H9 (cell line): ENCODE data around the gene RXFP2. TPM values are rescaled to one million over a fixed set of nuclear protein-coding genes. Genes with fewer than 3 reads are reported as not detected.

Experiments used
- DNase-seq: peaks from one replicate; pipeline ENCODE4 v3.0.0-alpha.2; 2017
- H2AFZ ChIP-seq: one replicate; pipeline ENCODE4 v1.6.1; 2013; ENCODE audit warnings: mild to moderate bottlenecking, low read length, control low read depth, moderate library complexity
- H2AK5ac ChIP-seq: 2 replicates; pipeline ENCODE4 v1.6.1; 2013; ENCODE audit warnings: low read length, control low read depth, mixed read lengths; ENCODE audit not compliant: insufficient read length
- H2BK120ac ChIP-seq: one replicate; pipeline ENCODE4 v1.6.1; 2013; ENCODE audit warnings: low read depth, mild to moderate bottlenecking, low read length, control low read depth, inconsistent platforms; ENCODE audit not compliant: poor library complexity, severe bottlenecking
- H2BK12ac ChIP-seq: 2 replicates; pipeline ENCODE4 v1.6.1; 2013; ENCODE audit warnings: low read length, control low read depth, mixed read lengths, low read depth; ENCODE audit not compliant: insufficient read length
- H2BK15ac ChIP-seq: 2 replicates; pipeline ENCODE4 v1.6.1; 2013; ENCODE audit warnings: low read depth, low read length, control low read depth
- H2BK20ac ChIP-seq: one replicate; pipeline ENCODE4 v1.6.1; 2013; ENCODE audit warnings: low read depth, mild to moderate bottlenecking, low read length, control low read depth, inconsistent platforms; ENCODE audit not compliant: poor library complexity, severe bottlenecking
- H2BK5ac ChIP-seq: 2 replicates; pipeline ENCODE4 v1.6.1; 2013; ENCODE audit warnings: low read length, control low read depth, mixed read lengths; ENCODE audit not compliant: insufficient read length
- H3K14ac ChIP-seq: 2 replicates; pipeline ENCODE4 v1.6.1; 2013; ENCODE audit warnings: low read length, control low read depth; ENCODE audit not compliant: insufficient read depth
- H3K18ac ChIP-seq: 2 replicates; pipeline ENCODE4 v1.6.1; 2013; ENCODE audit warnings: low read depth, mild to moderate bottlenecking, mixed read lengths, low read length, control low read depth; ENCODE audit not compliant: insufficient read length
- H3K23ac ChIP-seq: 2 replicates; pipeline ENCODE4 v1.6.1; 2013; ENCODE audit warnings: low read length, control low read depth, mixed read lengths, low read depth; ENCODE audit not compliant: insufficient read length
- H3K23me2 ChIP-seq: 2 replicates; pipeline ENCODE4 v1.6.1; 2013; ENCODE audit warnings: low read depth, mild to moderate bottlenecking, mixed read lengths, low read length, control low read depth; ENCODE audit not compliant: insufficient read length, poor library complexity, severe bottlenecking
- H3K27ac ChIP-seq: 2 replicates; pipeline ENCODE4 v1.5.1; 2013; ENCODE audit warnings: low read length, control low read depth, mixed read lengths, low read depth; ENCODE audit not compliant: insufficient read length
- H3K27me3 ChIP-seq: 2 replicates; pipeline ENCODE4 v1.6.1; 2013; ENCODE audit warnings: low read length, control low read depth, inconsistent platforms; ENCODE audit not compliant: insufficient read depth
- H3K4ac ChIP-seq: 2 replicates; pipeline ENCODE4 v1.6.1; 2013; ENCODE audit warnings: low read depth, mild to moderate bottlenecking, control low read depth, inconsistent platforms, low read length, moderate library complexity
- H3K4me1 ChIP-seq: 2 replicates; pipeline ENCODE4 v1.6.1; 2013; ENCODE audit warnings: low read length, control low read depth, inconsistent platforms; ENCODE audit not compliant: insufficient read depth
- H3K4me2 ChIP-seq: 2 replicates; pipeline ENCODE4 v1.6.1; 2013; ENCODE audit warnings: low read length, control low read depth, mixed read lengths; ENCODE audit not compliant: insufficient read length, insufficient read depth
- H3K56ac ChIP-seq: 2 replicates; pipeline ENCODE4 v1.6.1; 2013; ENCODE audit warnings: low read depth, mild to moderate bottlenecking, mixed read lengths, low read length, control low read depth; ENCODE audit not compliant: insufficient read length
- H3K79me1 ChIP-seq: 2 replicates; pipeline ENCODE4 v1.6.1; 2013; ENCODE audit warnings: low read depth, mild to moderate bottlenecking, moderate library complexity, low read length, control low read depth, inconsistent platforms; ENCODE audit not compliant: insufficient read depth, poor library complexity, severe bottlenecking
- H3K79me2 ChIP-seq: 2 replicates; pipeline ENCODE4 v1.6.1; 2013; ENCODE audit warnings: low read length, control low read depth, inconsistent platforms; ENCODE audit not compliant: insufficient read depth
- H3K9ac ChIP-seq: 2 replicates; pipeline ENCODE4 v1.6.1; 2013; ENCODE audit warnings: low read length, control low read depth, mixed read lengths; ENCODE audit not compliant: insufficient read length; ENCODE audit errors: extremely low read depth
- H3K9me3 ChIP-seq: one replicate; pipeline ENCODE4 v1.6.1; 2013; ENCODE audit warnings: low read depth, low read length, inconsistent platforms; ENCODE audit not compliant: control insufficient read depth
- H3T11ph ChIP-seq: one replicate; pipeline ENCODE4 v1.6.1; 2013; ENCODE audit warnings: mild to moderate bottlenecking, low read length, control low read depth, inconsistent platforms
- H4K20me1 ChIP-seq: one replicate; pipeline ENCODE4 v1.6.1; 2013; ENCODE audit not compliant: control insufficient read depth, insufficient read length, insufficient read depth
- H4K5ac ChIP-seq: 2 replicates; pipeline ENCODE4 v1.6.1; 2013; ENCODE audit warnings: low read depth, mild to moderate bottlenecking, mixed read lengths, low read length, control low read depth; ENCODE audit not compliant: insufficient read length
- H4K8ac ChIP-seq: replicated peaks from 2 replicates; pipeline ENCODE4 v1.6.1; 2013; ENCODE audit warnings: low read length, control low read depth, mixed read lengths, low read depth; ENCODE audit not compliant: insufficient read length
- H4K91ac ChIP-seq: 2 replicates; pipeline ENCODE4 v1.6.1; 2013; ENCODE audit warnings: low read depth, mild to moderate bottlenecking, moderate library complexity, mixed read lengths, low read length, control low read depth; ENCODE audit not compliant: insufficient read length
- H3K27ac Mint-ChIP-seq, 3 experiments: 2 replicates in 2 of 3; 3 replicates in 1 of 3; pipeline ENCODE4 v1.8.0; 2020 to 2021; ENCODE audit warnings: mixed read lengths in 3 of 3, mild to moderate bottlenecking in 1 of 3, moderate library complexity in 1 of 3
- H3K27me3 Mint-ChIP-seq: 2 replicates; pipeline ENCODE4 v1.8.0; 2021; ENCODE audit warnings: low read depth, mild to moderate bottlenecking, moderate library complexity, mixed read lengths
- H3K36me3 Mint-ChIP-seq, 3 experiments: 2 replicates in 2 of 3; 3 replicates in 1 of 3; pipeline ENCODE4 v1.8.0; 2020 to 2021; ENCODE audit warnings: low read depth in 3 of 3, mixed read lengths in 3 of 3; ENCODE audit not compliant: insufficient read depth in 1 of 3
- H3K4me1 Mint-ChIP-seq, 2 experiments: 2 replicates each; pipeline ENCODE4 v1.8.0; 2020; ENCODE audit warnings: mixed read lengths in 2 of 2
- H3K4me3 Mint-ChIP-seq, 2 experiments: 2 replicates in 1 of 2; 3 replicates in 1 of 2; pipeline ENCODE4 v1.8.0; 2020 to 2021; ENCODE audit warnings: mild to moderate bottlenecking in 2 of 2, mixed read lengths in 2 of 2, moderate library complexity in 1 of 2
- H3K9me3 Mint-ChIP-seq, 2 experiments: 2 replicates in 1 of 2; 3 replicates in 1 of 2; pipeline ENCODE4 v1.8.0; 2020; ENCODE audit warnings: mild to moderate bottlenecking in 2 of 2, mixed read lengths in 2 of 2, moderate library complexity in 1 of 2
- WGBS: extraction: QIAGEN DNeasy Blood & Tissue Kit; methylation state at CpG from one replicate; pipeline ENCODE4 v1.1.7; 2013; ENCODE audit warnings: missing lambda C conversion rate, low lambda C conversion rate, mixed read lengths; ENCODE audit not compliant: insufficient read length; ENCODE audit errors: extremely low coverage; 5-methylcytosine and 5-hydroxymethylcytosine counted together
- total RNA-seq: library from RNA; stranded (reverse); gene quantifications from 2 replicates; pipeline ENCODE4 v1.2.1, GENCODE V29; 2021
- TF ChIP-seq, protein P1 (sequence below): fragments of 200-600 bp; sonication (generic); conservative IDR thresholded peaks from 3 replicates; pipeline ENCODE4 v1.8.0; 2021; ENCODE audit warnings: antibody characterized with exemption, mild to moderate bottlenecking

The RXFP2 gene
- total RNA-seq, 1 experiment from 2014 or later = not detected

DNA sequence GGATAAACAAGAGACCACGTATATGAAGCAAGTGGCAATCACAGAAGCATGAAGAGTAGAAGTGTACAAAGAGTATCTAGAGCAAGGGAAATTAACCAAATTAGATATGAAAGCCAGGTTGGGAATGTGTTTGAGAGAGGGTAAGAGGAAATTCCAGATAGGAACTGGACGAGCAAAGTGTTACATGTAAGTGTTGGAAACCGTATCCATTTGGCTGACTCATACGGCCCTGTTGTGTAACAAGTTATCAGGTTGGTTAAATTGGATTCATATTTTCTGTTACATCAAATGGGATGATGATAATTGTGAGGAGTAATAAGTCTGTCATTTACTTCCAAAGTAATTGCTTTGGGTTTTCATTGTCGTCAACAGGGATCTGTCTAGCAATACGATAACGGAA, 46.7 kb downstream of the RXFP2 start:
- no peak overlapping the region for H2BK12ac ChIP-seq
- H3K27me3 ChIP-seq = no peaks in the 10 kb centered on the region
- H3K9me3 ChIP-seq = no peaks in the 10 kb centered on the region
- Mint-ChIP-seq H3K4me3 (no peak overlapping the region), H3K27me3 (no peaks in the 10 kb centered on the region; the same call in 1 of the 2 replicates), H3K4me1 (no peaks in the 10 kb centered on the region), H3K36me3 (no peaks in the 10 kb centered on the region), H3K9me3 (no peaks in the 10 kb centered on the region), H3K27ac (no peak overlapping the region)
- H2BK20ac ChIP-seq = no peak overlapping the region
- H2BK5ac ChIP-seq = no peak overlapping the region
- no peaks in the 10 kb centered on the region for H3K23me2 ChIP-seq
- H3K79me1 ChIP-seq = no peaks in the 10 kb centered on the region
- DNase-seq = no peak
- no peak overlapping the region for H4K5ac ChIP-seq
- no peak overlapping the region for H3K56ac ChIP-seq
- H4K91ac ChIP-seq = no peak overlapping the region
- H3K4me1 ChIP-seq = no peaks in the 10 kb centered on the region
- H3K4me2 ChIP-seq = no peak overlapping the region
- no peaks in the 10 kb centered on the region for H4K20me1 ChIP-seq
- H3K9ac ChIP-seq = no peak overlapping the region
- H4K8ac ChIP-seq = no peak overlapping the region
- no peak overlapping the region for H3K27ac ChIP-seq
- no peaks in the 10 kb centered on the region for H3K79me2 ChIP-seq
- TF ChIP-seq, protein P1, sequence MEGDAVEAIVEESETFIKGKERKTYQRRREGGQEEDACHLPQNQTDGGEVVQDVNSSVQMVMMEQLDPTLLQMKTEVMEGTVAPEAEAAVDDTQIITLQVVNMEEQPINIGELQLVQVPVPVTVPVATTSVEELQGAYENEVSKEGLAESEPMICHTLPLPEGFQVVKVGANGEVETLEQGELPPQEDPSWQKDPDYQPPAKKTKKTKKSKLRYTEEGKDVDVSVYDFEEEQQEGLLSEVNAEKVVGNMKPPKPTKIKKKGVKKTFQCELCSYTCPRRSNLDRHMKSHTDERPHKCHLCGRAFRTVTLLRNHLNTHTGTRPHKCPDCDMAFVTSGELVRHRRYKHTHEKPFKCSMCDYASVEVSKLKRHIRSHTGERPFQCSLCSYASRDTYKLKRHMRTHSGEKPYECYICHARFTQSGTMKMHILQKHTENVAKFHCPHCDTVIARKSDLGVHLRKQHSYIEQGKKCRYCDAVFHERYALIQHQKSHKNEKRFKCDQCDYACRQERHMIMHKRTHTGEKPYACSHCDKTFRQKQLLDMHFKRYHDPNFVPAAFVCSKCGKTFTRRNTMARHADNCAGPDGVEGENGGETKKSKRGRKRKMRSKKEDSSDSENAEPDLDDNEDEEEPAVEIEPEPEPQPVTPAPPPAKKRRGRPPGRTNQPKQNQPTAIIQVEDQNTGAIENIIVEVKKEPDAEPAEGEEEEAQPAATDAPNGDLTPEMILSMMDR = no peak
- no peak overlapping the region for H3T11ph ChIP-seq
- H3K18ac ChIP-seq = no peak overlapping the region
- H3K4ac ChIP-seq = no peak overlapping the region
- H2BK120ac ChIP-seq = no peak overlapping the region
- no peak overlapping the region for H3K23ac ChIP-seq
- H3K14ac ChIP-seq = no peak overlapping the region
- H2AK5ac ChIP-seq = no peak overlapping the region
- H2BK15ac ChIP-seq = no peak overlapping the region
- no CpG with 5 or more reads among the region's 7 CpGs for WGBS
- H2AFZ ChIP-seq = no peak overlapping the region
